CD1c-positive myeloid dendritic cell (primary cell): ENCODE data around the gene BCAN.
A peak's percentile ranks its signal among the peaks of the same experiment; 100 is the strongest.

Experiments used
- DNase-seq: peaks from one replicate; pipeline ENCODE4 v3.0.0-alpha.2; 2016; ENCODE audit errors: extremely low spot score

BCAN gene

DNA sequence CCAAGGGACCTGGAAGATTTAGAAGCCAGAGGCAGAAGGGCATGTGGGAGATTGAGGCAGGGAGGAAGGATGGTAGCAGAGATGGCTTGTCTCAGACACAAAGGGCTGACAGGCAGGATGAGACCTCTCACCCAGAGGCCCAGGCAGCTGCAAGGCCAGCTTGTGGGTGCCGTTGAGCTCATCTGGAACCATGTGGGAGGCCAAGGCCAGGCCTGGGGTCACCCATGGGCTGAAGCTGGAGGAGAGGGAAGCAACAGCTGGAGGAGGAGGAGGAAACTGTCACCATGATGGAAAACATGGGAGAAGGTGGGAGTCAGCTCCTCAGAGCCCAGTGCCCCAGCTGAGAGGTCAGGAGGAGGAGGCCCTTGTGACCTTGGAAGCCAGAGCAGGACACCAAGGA, 57.1 kb downstream of the BCAN start:
- peak; percentile 59 for DNase-seq

DNA sequence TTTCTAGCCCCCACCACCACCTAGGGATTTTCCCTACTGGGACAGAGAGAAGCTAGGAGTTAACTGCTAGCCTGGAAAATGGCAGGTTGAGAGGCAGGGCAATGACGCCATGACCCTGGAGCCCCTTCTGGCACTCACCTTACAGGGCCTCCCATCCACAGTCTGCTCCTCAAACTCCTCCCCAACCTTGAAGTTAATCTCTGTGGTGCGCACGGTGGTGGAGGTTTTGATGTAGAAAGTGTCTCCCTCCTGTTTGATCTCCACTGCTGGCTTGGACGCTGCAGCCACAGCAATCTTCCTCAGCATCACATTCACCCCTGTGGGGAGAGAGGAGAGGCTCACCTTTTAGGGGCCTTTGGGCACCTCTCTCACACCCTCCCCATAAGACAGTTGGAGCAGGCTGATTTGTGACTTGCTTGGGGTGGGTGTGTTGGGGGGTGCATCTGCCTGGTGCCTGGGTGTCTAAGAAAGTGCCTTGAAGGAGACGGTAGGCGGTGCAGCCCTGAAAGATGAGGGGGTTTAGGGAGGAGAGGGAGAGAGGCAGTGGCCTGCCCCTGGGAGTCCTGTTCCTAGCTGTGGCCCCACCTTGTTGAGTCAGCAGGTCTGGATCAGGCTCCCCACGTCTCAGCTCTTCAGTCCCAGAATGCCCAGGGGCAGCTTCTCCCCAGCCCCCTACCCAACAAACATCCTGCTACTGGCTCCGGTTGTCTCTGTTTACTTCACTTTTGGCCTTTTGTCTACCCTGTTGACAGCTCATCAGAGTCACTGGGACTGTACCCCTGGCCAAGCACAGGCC, 59.0 kb downstream of the BCAN start:
- DNase-seq, result no peak

DNA sequence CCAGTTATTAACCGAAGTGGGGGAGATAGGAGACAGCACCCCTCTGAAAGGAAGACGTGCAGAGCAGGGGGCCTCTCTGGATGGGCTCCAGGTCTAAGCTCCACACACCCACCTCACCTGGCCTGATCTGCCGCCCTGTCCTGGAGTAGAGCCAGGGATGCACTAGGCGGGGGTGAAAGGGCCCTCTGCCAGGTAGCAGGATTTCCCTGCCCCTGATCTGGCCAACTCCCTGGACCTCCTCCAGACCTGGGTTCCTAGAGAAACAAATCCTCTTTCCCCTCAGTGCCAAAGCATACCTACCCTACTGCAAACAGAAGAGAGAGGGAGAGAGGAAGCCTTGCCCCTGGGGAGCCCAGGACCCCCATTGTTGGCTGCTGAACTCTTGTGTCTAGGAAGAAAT, 61.4 kb downstream of the BCAN start:
- no peak for DNase-seq

DNA sequence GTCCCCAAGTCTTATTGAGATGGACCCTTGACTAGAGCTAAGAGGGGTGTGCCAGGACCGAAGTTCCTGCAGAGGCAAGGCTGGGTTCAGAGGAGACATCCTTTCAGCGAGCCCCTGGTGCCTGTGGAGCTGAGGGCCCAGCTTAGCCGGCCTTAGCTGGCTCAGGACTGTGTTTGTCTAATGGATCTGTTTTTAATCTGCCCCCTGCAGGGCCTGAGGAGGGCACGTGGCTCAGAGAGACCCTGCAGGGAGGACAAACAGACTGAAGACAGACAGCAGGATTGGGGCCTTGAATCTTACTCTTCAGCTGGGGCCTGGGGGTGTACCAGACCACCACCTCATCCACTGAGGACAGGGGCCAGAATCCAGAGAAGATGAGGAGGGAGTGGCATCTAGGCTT, 61.8 kb downstream of the BCAN start:
- DNase-seq, result no peak

DNA sequence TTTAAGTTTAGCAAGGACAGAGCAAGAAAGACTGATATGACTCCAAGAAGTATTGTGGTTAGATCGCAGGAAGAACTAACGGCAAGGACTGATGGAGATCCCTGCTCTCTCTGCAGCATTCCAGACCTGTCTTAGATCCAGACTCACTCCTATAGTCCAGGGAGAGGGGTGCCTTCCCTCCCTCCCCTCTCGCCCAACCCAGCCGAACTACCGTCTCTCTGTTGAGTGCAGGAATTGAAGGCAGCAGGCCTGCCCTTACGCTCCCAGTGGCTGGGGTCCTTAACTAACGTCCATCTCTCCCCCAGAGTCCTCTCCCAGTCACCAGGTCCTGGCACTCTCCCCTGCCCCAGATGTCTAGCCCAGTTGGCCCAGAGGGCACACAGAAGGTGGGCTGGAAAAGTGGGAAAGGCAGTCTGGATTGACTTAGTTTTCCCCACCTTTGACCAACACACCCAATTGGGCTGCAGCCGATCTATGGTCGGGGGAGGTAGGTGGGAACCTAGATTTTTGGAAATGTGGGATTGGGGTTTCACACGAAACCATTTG, 62.3 kb downstream of the BCAN start:
- no peak for DNase-seq

DNA sequence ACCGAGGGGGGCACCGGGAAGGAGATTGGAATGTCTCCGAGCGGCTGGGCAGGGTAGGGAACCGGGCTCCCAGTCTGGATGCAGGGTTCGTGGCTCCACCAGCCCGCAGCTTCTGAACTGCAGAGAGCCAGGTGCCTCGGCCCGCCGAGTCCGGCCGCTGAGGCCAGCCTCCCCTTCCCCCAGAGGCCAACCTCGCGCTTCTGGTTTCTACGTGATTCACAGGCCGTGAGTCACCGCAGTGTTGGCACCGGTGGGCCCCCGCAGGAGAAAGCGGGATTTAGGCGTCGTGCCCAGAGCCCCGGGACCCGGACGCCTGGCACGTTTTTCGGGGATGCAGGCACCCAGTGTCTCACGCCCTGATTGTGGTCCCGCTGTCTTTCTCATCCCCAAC, 63.0 kb downstream of the BCAN start:
- DNase-seq, result peak; percentile 62

DNA sequence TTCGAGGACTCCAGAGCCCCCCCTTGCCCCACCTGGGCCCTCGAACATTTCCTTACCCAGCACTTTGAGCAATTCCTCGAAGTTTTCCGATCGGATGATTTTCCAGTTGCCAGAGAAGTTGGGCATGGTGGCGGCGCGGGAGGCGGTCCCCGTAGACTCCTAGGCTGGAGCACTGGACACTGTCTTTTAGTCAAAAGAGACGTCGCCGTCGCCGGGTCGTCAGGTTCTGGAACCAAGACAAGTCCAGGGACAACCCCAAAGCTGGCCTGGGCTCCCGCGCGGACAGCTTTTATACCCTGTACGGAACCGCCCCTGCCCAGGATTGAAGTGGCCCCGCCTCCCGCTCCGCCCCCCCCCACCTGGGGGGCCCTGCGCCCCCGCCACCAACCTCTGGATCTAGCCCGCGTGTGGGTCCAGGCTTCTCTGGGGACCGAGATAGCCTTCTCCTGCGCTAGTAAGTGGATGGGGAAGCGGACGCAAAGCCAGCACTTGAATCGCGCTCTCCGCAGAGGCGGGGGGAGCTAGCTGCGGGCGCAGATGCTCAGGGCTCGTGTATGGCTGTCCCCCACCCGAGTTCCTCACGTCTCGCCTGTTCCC, 63.5 kb downstream of the BCAN start, which contains the start of gene CRABP2:
TSS of gene CRABP2 (minus strand) at position 263 of the 597 bp plus-strand sequence. CDS start at position 126, 137 bp downstream.
- peak; percentile 42 for DNase-seq

DNA sequence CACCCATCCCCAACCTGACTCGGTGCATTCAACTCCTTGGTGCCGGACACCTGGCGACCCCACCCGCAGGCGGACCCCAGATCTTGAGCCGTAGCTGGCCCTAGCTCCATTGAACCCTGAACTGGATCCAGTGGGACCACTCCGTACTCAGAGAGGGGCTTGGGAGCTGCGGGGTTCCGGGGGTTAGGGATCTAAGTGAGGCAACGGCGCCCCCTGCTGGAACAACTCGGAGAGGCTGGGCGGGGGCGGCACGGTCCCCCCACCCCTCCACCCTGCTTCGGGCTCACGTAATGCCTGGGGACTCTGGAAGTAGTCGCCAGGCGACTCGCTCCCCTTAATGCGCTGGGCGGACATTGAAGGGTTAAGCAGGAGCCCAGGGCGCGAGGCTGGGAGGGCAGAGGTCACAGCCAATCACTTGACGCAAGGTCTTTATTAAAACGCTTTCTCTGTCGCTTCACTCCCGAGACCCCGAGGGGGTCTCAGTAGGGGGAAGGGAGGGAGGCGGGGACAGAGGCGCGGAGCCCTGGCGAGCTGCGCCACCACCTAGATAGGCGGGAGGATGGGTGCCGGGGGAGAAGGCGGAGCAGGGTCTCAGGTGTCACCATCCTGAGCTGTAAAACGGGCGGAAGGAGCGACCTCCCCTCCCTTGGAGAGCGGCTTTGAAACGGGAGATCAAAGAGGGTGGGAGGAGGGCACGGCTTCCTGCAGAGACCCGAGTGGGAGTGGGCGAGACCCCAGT, 64.2 kb downstream of the BCAN start:
- peak; percentile 74 for DNase-seq

DNA sequence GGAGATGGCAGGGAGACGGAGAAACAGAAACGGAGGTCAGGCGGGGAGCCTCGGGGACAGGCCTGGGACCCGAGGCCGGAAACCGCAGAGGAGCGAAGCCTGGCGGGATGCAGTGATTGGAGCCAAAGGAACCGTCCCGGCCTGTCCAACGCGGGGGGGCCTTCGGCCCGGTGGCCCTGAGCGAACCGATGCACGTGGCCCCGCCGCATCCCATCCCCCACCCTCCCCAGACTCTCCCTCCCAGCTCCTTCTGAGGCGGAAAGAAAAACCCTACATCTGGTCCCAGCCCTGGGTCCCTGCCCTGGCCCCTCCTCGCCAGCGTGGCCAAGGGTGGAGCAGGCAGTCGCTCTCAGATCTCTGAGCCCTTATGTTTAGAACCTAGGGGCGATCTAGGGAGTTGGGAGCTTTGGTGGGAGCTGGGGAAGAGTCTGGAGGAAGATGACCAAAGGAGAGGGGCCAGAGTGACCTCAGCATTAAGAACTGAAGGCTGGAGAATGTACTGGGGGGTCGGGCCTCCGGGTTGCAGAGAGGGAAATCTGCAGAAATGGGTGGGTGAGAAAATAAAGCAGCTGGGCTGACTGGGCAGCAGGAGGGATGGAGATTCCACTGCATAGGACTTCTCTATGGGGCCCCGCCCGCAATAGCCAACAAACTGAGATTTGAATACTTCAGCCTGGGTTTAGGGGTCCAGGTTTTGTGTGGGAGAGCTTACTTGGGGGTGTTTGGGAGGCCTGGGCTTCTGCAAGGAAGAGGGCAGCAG, 64.9 kb downstream of the BCAN start:
- no peak for DNase-seq

DNA sequence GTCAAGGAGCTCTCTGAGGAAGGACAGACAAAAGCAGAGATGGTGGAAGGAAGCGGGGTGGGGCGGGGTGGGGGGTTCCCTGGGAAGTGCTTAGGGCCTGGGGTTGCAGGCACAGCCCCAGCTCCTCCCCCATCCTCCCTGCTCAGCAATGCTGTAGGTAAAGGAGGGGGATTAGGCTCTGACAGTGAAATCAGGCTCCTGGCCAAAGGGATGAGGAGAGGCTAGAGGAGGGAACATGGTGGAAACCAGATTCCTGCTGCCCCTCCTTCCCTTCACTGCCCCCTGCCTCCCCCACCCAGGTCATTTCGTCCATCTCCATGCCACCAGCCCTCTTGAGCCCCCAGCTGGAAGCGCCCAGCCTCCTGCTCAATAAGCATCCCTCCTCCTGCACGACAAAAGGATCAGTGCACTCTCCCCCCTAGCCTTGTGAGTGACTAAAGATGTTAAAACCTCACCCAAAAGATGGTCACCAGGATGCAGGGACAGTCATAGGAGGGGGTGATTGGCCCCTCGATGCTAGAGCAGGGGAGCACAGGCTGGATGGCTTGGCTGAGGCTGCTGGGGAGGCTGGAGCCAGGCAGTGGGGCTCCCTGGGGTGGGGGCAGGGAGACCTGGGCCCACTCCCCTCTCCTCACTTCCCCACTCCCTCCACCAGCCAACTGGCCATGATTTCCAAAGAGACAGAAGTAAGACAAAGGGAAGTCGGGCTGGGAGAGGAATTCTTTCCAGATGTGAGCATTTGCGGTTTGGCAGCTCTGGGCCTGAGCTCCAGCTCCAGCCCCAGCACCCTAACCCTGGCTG, 65.7 kb downstream of the BCAN start:
- no peak for DNase-seq

DNA sequence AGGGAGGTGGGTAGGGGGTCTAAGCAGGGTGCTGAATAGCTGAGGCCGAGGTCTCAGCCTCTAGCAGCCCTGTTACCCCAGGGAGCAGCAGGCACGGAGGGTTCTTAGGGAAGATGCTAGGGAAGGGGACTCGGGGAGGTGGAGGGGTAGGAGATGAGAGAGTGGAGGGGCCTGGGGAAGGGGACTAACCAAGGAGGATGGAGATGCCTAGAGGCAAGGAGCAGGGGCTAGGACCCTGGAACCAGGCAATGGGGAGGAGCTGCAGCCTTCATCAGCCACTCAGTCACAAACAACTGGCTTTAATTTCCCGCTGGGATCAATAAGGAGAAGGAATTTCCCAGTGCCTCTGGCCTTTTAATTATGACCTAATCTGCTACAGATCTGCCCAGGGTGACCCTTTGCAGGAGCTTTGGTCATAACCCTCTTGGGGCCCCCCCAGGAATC, 66.3 kb downstream of the BCAN start:
- DNase-seq, result no peak

DNA sequence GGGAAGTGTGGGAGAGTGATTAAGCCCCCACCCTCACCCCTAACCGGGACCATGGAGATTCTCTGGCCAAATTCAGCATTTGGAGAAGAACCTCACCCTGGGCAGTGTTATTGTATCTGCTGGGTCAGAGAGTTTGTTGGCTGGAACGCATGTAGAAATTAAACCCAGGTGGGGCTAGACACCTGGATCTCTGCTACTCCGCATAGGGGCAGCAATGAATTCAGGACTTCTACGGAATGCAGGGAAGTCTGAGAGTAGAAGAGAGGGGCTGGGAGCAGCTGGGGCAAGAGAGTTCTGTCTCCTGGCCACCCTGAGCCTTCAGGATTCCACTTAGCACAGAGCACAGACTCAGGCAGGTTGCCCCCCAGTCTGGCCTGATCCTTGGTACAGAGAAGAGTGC, 67.1 kb downstream of the BCAN start:
- DNase-seq, result no peak
